ENCODE measurements around the gene PGA5. TPM values are rescaled to one million over a fixed set of nuclear protein-coding genes. Genes with fewer than 3 reads are reported as not detected.
A peak's percentile ranks its signal among the peaks of the same experiment; 100 is the strongest.
"Not testable (repeated sequence)": the region's sequence is repeated elsewhere in the genome, so short reads cannot be mapped to it uniquely, and the experiment has no call there.

PGA5 gene
- total RNA-seq (1 to 10 TPM in 1 of 4 donors, not detected in 3; 2.1 TPM), polyA plus RNA-seq (1 to 10 TPM in 2 of 3 donors, not detected in 1; 1.2 to 1.8 TPM)

GRCh38 chr11:61240875-61241274 lies at the start of gene PGA5:
Gene PGA5 (plus strand): TSS chr11:61241175. CDS start chr11:61241227, 52 bp downstream.
- H3K27me3 ChIP-seq; H3K4me3 ChIP-seq; H3K36me3 ChIP-seq; H3K27ac ChIP-seq; H3K9me3 ChIP-seq; H3K4me1 ChIP-seq; DNase-seq; intact Hi-C loops (cut with DNase I): not testable (repeated sequence)
- WGBS, 2 donors = no CpG with 5 or more reads among the region's 8 CpGs

DNA sequence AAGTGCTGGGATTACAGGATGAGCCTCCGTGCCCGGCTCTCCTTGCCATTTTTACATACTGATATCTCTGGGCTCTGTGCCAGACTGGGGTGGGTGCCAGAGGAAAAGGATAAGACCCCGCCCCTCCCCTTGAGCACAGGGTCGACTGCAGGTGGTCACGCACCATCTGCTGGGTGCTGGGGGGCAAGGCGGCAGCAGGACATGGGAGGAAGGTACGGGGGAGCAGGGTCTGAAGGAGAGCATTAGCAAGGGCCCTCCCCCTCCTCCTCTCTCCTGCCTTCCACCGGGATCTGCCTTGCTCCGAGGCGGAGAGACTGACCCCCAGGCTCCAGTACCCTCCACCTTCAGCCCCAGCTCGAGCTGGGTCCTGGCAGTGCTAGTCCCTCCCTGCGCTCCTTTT lies 47.4 kb upstream of the PGA5 start:
- 37 to 59% methylated on average over 12 of the region's 12 CpGs for WGBS, 2 donors
- Histone ChIP-seq H3K4me1 (no peaks in the 10 kb centered on the region), H3K27me3 (no peaks in the 10 kb centered on the region), H3K36me3 (no peaks in the 10 kb centered on the region), H3K9me3 (peaks cover 0 to 3% (median 0%) of the 10 kb centered on the region in 4 donors), H3K4me3 (no peak overlapping the region), H3K27ac (no peak overlapping the region)
- TF ChIP-seq EP300 (IDR thresholded peaks at IDR 0.05) (no peak), POLR2A (IDR thresholded peaks at IDR 0.05) (no peak), POLR2AphosphoS5 (IDR thresholded peaks at IDR 0.05) (no peak)
- intact Hi-C loops (cut with DNase I) = no loop called here
- no peak for DNase-seq

DNA sequence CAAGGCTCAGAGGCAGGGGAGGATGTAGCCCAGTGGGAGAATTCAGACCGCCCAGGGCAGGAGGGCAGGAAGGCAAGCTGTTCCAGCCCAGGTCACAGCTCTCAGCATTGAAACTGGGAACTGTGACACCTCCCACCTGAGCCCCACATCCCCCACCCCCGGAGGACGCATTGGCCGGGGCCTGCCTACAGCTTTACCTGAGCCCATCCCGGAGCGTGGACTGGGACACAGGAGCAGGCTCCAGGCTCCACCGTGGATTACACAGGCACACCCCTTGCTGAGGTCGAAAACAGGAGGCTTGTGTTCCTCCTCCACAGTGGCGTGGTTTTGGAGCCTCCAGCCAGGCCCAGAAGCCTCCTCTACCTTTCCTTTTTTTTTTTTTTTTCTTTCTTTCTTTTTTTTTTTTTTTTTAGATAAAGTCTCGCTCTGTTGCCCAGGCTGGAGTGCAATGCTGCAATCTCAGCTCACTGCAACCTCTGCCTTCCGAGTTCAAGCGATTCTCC lies 46.8 kb upstream of the PGA5 start:
- WGBS, 2 donors = 77 to 80% methylated on average over 12 of the region's 12 CpGs
- H3K4me1 ChIP-seq = no peaks in the 10 kb centered on the region
- intact Hi-C loops (cut with DNase I) = no loop called here
- H3K36me3 ChIP-seq = no peaks in the 10 kb centered on the region
- no peaks in the 10 kb centered on the region for H3K27me3 ChIP-seq
- no peak overlapping the region for H3K4me3 ChIP-seq
- no peak for TF ChIP-seq CTCF (IDR thresholded peaks at IDR 0.05)
- TF ChIP-seq POLR2A (IDR thresholded peaks at IDR 0.05) = no peak
- TF ChIP-seq POLR2AphosphoS5 (IDR thresholded peaks at IDR 0.05) = no peak
- TF ChIP-seq EP300 (IDR thresholded peaks at IDR 0.05) = no peak
- H3K9me3 ChIP-seq = peaks cover 0 to 4% (median 2%) of the 10 kb centered on the region in 4 donors
- H3K27ac ChIP-seq = no peak overlapping the region
- DNase-seq = peak; percentile 41

- Histone ChIP-seq H3K27me3 (no peaks in the 10 kb centered on the region), H3K27ac (no peak overlapping the region), H3K4me1 (no peaks in the 10 kb centered on the region), H3K9me3 (peaks cover 0 to 4% (median 2%) of the 10 kb centered on the region in 4 donors), H3K4me3 (no peak overlapping the region), H3K36me3 (no peaks in the 10 kb centered on the region)
- WGBS, 2 donors = 73 to 78% methylated on average over 7 of the region's 7 CpGs
- TF ChIP-seq CTCF (IDR thresholded peaks at IDR 0.05) (no peak), POLR2AphosphoS5 (IDR thresholded peaks at IDR 0.05) (no peak), POLR2A (IDR thresholded peaks at IDR 0.05) (no peak), EP300 (IDR thresholded peaks at IDR 0.05) (no peak)
- intact Hi-C loops (cut with DNase I) = no loop called here
- peak; percentile 24 for DNase-seq
Measured at GRCh38 chr11:61194981-61195695, 45.8 kb upstream of the PGA5 start.

- Histone ChIP-seq H3K4me3 (no peak overlapping the region), H3K9me3 (peaks cover 0 to 4% (median 2%) of the 10 kb centered on the region in 4 donors), H3K4me1 (no peaks in the 10 kb centered on the region), H3K36me3 (no peaks in the 10 kb centered on the region), H3K27ac (no peak overlapping the region), H3K27me3 (no peaks in the 10 kb centered on the region)
- no peak for DNase-seq
- TF ChIP-seq CTCF (IDR thresholded peaks at IDR 0.05) = no peak
- TF ChIP-seq POLR2A (IDR thresholded peaks at IDR 0.05) = no peak
- no peak for TF ChIP-seq EP300 (IDR thresholded peaks at IDR 0.05)
- TF ChIP-seq POLR2AphosphoS5 (IDR thresholded peaks at IDR 0.05) = no peak
- intact Hi-C loops (cut with DNase I) = no loop called here
- WGBS, 2 donors = 81 to 83% methylated on average over 7 of the region's 7 CpGs
Measured at GRCh38 chr11:61195719-61196118, 45.3 kb upstream of the PGA5 start.
